Stimulated activated CD4-positive, alpha-beta T cell treated with anti-CD3 and anti-CD28 coated beads, Interleukin-4, amount 100 ng/mL, for 48 hours (primary cell): ENCODE results near the gene KRT12.

Experiments used
- DNase-seq, 2 donors: peaks; one replicate each; pipeline ENCODE4 v3.0.0-alpha.2; 2020; ENCODE audit warnings: low read depth in 2 of 2

The KRT12 gene

GRCh38 chr17:40866838-40867237, at the start of gene KRT12:
Gene KRT12 (minus strand): TSS chr17:40867223. CDS start chr17:40867186, 37 bp downstream.
- no peak for DNase-seq

DNA sequence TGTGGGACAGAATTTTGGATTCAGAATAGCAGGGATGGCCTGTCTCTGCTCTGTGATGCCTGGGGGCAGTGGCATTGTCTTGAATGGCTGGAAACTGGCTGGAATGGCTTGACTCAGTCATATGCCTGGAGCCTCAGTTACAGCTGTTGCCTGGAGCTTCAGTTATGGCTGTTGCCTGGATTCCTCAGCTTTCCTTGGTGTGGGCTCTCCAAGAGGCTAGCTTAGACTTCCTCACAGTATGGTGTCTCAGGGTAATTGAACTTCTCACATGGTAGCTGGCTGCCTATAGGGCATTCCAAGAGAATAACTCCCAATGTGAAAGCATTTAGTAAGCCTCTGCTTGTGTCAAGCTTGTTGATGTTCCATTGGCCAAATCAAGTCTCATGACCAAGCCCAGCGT, 49.3 kb upstream of the KRT12 start:
- no peak for DNase-seq

- DNase-seq = no peak
Observed at GRCh38 chr17:40915721-40916256, 48.8 kb upstream of the KRT12 start.

DNA sequence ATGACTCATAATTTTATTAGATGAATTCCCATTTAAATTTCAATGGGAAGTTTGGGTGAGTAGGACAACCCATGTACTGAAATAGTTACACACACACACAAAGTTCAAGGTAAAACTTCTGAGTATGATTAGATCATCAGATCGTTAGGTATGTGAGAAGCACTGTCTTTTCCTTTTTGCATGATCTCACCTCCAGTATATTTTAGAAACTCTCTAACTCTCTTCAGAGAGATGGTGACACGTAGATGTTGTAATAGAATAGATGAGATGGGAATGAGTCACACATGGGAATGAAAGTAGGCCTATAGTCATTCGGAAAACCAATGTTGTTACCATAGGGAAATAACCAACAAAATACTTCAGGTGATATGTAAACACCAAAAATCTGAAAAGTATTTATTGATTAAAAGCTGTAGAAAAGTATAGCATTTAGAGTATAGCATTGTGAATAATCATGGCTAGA, 48.2 kb upstream of the KRT12 start:
- DNase-seq = no peak

DNA sequence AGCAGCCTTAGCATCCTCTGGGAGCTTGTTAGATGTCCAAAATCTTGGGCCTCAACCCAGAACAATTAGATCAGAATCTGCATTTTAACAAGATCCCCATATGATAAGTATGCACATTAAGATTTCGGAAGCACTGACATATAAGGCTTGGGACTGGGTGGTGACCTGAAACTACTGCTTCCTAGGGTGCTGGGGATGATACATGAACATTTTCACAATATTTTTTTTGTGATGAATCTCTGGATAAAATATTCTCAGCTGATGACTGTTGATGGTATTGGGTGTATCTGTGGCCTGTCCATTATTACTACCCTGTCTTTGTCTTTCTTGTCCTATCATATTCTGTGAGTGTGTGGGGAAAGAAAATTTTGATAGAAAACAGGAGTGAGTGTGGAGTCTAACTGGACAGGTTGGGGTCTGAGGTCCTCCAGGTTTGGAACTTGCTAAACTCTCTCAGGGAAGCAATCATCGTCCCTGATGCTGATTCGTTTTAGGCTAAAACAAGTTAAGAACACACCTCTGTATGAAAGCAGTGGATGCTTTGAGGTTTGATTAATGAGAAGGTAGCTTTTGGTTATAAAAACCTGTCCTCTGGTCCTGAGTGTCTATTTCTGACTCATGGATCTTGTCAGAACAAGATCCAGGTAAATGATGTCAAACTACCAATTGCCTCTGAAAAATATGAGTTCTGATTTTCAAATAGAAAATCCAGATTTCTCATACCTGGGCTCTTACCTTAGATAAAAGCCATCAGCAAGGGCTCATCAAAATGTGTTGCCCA, 47.2 kb upstream of the KRT12 start:
- DNase-seq = no peak

GRCh38 chr17:40912486-40913210, 45.6 kb upstream of the KRT12 start:
- no peak for DNase-seq

DNA sequence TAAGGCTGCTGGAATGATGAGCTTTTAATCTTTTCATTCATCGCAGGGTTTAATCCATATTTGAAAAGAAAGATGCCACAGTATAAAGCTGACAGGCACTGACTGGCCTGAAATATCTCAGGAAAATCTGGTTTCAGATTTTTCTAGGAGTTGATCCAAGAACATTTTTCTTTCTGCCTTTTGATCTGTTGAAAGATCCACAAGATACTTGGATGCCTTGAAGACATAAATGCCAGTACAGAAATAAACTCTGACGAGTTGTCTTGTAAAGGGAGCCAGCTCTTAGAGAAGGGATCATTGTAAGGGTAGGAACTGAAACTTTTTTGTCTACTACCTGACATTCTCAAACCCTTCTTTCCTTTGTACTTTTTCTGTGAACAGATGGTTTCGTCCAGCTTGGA, 43.4 kb upstream of the KRT12 start:
- DNase-seq = no peak

DNA sequence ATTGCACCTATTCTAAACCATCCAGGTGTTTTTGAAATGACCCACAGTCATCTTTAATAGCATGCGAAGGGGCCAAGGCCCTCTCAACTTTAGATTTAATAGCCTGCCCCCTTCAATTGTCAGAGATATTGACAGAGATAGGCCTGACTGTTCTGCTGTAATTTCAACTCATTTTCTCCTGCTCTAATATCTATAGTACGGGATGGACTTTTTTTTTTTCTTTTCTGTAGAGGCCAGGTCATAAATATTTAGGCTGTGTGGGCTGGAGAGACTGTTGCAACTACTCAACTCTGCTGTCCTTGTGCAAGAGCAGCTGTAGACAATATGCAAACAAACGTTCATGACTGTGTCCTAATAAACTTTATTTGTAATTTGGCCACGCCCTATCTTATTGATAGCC, 42.7 kb upstream of the KRT12 start:
- DNase-seq = no peak

DNA sequence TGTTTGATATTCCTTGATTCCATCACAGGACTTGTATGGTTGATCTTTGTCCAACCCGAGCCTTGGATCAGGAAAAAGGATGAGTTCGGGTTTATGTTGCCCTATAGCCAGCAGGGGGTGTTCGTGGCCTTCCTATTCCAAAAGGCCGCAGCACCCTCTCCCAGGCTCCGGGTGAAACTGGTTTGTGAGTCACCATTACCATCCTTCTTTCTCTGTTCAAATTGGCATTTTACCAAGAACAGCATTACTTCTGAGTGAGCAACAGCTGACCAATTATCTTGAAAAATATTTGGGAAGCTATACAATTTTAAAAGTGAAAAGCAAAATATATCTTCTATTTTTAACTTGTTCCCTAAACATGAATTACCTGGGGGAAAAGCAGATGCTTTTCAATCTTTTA, 42.3 kb upstream of the KRT12 start:
- DNase-seq = peak; percentile 52 to 54

GRCh38 chr17:40906613-40907012, 39.6 kb upstream of the KRT12 start:
- DNase-seq = no peak

DNA sequence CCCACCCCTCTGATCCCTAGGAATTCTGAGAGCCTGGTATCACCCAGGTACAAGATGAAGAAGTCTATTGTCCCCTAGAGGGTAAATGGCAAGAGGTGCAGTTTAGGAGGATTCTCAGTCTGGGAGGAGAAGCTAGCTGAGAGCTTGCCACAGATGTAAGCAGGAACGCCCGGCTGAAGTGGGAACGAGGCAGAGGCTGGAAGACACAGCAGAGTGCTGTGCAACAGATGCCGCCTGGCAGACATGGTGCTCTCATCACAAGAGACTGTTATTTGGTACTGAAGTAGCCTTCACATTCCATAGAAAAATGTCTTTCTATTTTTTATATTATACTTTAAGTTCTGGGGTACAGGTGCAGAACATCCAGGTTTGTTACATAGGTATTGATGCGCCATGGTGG, 38.3 kb upstream of the KRT12 start:
- no peak for DNase-seq

DNA sequence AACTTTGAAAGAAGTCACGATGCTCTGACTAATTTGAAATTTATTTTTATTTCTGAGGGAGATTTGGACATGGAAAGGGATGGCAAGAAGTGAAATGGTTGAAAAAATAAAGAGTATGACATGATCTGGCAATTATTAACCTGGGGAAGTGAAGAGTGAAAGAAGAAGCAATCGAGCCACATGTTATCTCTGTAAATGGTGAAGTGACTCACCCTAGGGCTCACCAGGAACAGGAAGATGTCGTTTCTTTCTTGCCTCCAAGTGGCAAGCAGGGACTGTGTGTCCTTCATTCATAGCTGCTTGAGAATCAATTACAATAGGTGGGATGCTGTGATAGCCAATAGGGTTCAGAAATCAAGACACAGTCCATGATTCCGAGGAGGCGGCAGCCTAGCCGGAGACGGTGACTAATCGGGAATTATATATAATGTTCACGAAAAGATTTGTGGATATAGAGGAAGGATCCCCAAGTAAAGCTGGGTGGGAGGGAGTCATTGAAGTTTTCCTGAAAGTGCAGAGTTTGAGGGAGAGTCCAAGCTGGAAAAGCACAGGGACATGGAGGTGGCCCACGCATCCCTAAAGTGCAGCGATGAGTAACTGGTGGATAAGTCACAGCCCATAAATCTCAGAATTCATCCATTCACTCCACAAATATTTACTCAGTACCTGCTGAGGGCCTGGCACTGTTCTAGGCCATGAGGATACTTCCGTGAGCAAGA, 36.3 kb upstream of the KRT12 start:
- no peak for DNase-seq

DNA sequence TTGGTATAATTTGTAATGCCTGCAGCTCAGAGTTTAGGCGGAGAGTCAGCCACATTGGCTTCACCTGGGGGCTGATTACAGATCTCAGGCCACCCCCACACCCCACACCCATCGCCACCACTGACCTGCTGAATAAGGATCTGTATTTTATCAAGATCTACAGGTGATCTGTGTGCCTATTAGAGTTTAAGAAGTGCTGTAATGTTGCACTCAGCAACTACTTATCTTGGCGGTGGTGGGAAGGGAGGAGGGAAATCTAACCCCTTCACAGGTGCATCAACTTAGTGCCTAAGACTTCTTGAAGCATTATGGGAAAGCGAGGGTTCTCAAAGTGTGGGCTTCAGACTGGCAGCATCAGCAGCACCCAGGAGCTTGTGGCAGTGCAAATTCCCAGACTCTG, 35.5 kb upstream of the KRT12 start:
- DNase-seq = no peak

DNA sequence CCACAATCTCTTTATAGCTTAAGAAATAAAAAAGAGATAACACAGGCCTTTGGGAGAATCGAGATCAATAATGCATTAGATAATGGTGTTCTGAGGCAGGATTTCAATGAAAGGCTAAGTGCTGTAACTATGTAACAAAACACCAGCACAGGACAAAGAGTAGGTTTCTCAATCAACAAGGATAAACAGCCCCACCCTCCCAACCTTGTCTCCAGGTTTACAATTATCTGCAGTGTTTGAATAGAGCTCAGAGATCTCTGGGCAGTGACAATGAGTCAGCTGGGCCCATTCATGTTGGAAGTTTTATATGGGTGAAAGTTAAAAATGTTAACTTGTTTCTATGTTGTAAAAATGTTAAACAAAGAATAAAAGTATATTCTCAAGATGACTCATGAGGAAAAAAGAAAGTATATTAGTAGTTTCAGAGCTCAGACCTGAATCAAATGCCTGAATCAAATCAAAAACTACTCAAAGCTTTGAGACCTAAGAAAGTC, 35.0 kb upstream of the KRT12 start:
- no peak for DNase-seq

DNA sequence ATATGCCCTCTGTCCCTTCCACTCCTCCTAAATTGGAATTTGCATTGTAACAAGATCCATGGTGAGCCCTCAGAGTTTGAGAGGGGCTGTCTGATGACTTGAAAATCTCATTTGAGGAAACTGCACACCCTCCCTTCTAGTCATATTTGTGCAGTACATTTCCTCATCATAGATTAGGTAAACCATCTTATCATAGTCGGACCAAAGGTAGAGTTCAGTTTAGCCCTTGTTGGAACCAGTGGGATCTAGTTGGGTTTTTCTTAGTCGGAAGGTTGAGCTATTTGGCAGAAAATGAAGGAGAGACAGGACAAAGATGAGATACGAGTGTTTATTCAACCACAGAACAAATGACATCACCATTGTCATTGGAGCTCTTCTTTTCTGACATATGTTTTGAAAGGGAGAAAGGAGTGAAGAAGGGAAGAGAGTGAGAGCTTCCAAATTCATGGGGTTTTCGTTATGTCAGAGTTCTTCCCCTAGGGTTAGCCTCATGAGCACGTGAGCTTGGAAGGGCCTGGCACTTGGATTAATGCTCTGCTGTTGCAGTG, 33.9 kb upstream of the KRT12 start:
- DNase-seq = no peak

- no peak for DNase-seq
Observed at GRCh38 chr17:40896916-40897455, 30.0 kb upstream of the KRT12 start.

DNA sequence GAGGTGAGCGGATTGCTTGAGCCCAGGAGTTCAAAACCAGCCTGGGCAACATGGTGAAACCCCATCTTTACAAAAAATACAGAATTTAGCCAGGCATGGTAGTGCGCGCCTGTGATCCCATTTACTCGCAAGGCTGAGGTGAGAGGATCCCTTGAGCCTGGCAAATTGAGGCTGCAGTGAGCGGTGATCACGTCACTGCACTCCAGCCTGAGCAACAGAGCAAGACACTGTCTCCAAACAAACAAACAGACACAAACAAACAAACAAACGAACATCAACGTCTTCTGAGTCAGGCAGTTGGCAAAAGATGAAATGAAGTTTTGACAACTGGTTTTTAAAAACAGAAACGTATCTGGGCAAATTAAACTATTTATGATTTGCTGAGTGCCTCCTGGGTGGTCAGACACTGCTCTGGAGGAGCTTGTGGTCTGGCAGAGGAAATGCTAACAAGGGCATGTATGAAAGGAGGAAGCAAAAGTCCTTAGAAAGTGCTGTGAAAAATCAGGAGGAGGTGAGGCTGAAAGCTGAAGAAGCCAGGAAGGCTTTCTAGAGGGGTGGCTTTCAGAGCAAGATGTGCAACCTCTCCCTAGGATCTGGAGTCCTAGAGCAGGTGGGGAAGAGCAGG, 28.2 kb upstream of the KRT12 start:
- no peak for DNase-seq

- no peak for DNase-seq
Observed at GRCh38 chr17:40888196-40888720, 21.2 kb upstream of the KRT12 start.

- DNase-seq = no peak
Observed at GRCh38 chr17:40886090-40886489, 19.1 kb upstream of the KRT12 start.

DNA sequence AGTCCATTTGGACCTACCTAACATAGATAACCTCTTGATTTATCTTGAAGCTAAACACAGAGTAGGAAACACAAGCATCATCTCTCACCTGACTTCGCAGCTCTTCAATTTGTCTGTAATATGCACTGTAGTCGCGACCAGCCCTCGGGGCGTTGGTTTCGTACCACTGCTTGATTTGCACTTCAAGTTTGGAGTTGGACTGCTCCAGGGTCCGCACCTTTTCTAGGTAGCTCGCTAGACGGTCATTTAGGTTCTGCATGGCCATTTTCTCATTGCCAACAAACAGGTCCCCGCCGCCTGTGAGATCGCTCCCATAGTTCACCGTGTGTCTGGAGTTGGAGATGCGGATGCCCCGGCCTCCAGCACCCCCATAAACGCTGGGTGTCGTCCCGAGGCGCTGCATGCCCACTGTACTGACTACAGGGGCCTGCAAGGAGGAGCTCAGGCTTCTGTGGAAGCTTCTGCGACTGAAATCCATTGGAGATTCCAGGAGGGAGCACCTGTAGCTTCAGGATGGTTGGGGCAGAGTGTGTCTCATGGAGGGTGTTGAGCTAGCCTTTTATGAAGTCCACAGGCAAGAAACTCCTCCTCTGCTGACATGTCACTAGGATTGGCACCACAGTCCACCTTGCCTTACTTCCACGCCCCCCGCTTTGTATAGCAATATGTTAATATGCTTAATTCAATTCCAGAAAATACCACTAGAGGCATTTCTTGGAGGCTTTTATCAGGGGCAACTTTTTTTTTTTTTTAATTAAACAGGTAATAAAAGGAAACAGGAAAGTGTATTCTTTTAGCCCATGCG, 17.9 kb upstream of the KRT12 start, which contains the start of gene KRT20:
Gene KRT20, minus strand, starts transcription at position 535 of the 805 bp plus-strand sequence. Its CDS starts 57 bp downstream, at position 478.
- DNase-seq = no peak
